Panc1 (cell line): Measurements from ENCODE around the gene OR52M1. TPM values are rescaled to one million over a fixed set of nuclear protein-coding genes. Genes with fewer than 3 reads are reported as not detected.

ENCODE experiments used
- ATAC-seq: fragments of 200-7000 bp; cut with Tn5 transposase; 2 replicates; pipeline ENCODE4 v1.9.1; 2020; ENCODE audit warnings: mild to moderate bottlenecking, moderate library complexity
- BruUV-seq: library from RNA; stranded (reverse); fragments of 400-500 nt; replicated peaks from 2 replicates; lab custom pipeline; 2021; lab: Mats Ljungman, UMichigan
- CTCF ChIA-PET: fragments of 300-600 bp; sonication (Branson Sonifier 250); formaldehyde crosslinking; loops from one replicate; lab custom pipeline; 2022; ENCODE audit warnings: antibody characterized with exemption; lab: Charles Lee
- POLR2A ChIA-PET: fragments of 300-600 bp; sonication (Branson Sonifier 250); formaldehyde crosslinking; loops from one replicate; lab custom pipeline; 2022; ENCODE audit warnings: antibody characterized with exemption; lab: Charles Lee
- DNase-seq: peaks from one replicate; pipeline ENCODE4 v3.0.0-alpha.2; 2010; ENCODE audit warnings: low read depth, low spot score
- H3K27ac ChIP-seq: 2 replicates; pipeline ENCODE4 v1.5.1; 2011; ENCODE audit warnings: mild to moderate bottlenecking, low read length, inconsistent platforms
- H3K27me3 ChIP-seq: fragments of 200-500 bp; sonication (Bioruptor generic); 2 replicates; pipeline ENCODE4 v1.6.0; 2014; ENCODE audit warnings: low read length, inconsistent platforms; ENCODE audit not compliant: control insufficient read depth, insufficient read depth
- H3K36me3 ChIP-seq: fragments of 200-500 bp; sonication (Bioruptor generic); 2 replicates; pipeline ENCODE4 v1.5.1; 2014; ENCODE audit warnings: inconsistent platforms, mild to moderate bottlenecking, low read length, moderate library complexity; ENCODE audit not compliant: control insufficient read depth, insufficient read depth
- H3K4me1 ChIP-seq: 2 replicates; pipeline ENCODE4 v1.5.1; 2011; ENCODE audit warnings: inconsistent platforms, mild to moderate bottlenecking, low read length, moderate library complexity; ENCODE audit not compliant: control insufficient read depth, insufficient read depth
- H3K4me3 ChIP-seq, 2 experiments: 2 replicates each; pipeline ENCODE4 v1.5.1; 2011 to 2012; ENCODE audit warnings: low read depth in 2 of 2, low read length in 2 of 2, mild to moderate bottlenecking in 2 of 2, inconsistent platforms in 1 of 2, moderate library complexity in 1 of 2
- H3K9me3 ChIP-seq: fragments of 200-500 bp; sonication (Bioruptor generic); 2 replicates; pipeline ENCODE4 v1.5.1; 2014; ENCODE audit warnings: low read depth, mild to moderate bottlenecking, inconsistent platforms, low read length, moderate library complexity; ENCODE audit not compliant: control insufficient read depth, insufficient read depth
- CTCF ChIP-seq: fragments of 450-650 bp; IDR thresholded peaks from 2 replicates; pipeline ENCODE4 v1.5.1; 2017; ENCODE audit warnings: mild to moderate bottlenecking
- POLR2AphosphoS5 ChIP-seq: IDR thresholded peaks from 2 replicates; pipeline ENCODE4 v1.6.1; 2012; ENCODE audit warnings: mild to moderate bottlenecking, low read depth, low read length, moderate library complexity
- REST ChIP-seq, 2 experiments: IDR thresholded peaks; 2 replicates each; pipeline ENCODE4 v1.6.1; 2011 to 2012; ENCODE audit warnings: low read depth in 2 of 2, control low read depth in 1 of 2, low read length in 1 of 2, mild to moderate bottlenecking in 1 of 2, moderate library complexity in 1 of 2; ENCODE audit not compliant: insufficient read depth in 1 of 2
- SIN3A ChIP-seq: IDR thresholded peaks from 2 replicates; pipeline ENCODE4 v1.6.1; 2012; ENCODE audit warnings: low read depth, mild to moderate bottlenecking, low read length, moderate library complexity, borderline replicate concordance; ENCODE audit not compliant: insufficient read depth
- TCF7L2 ChIP-seq: IDR thresholded peaks from 2 replicates; pipeline ENCODE4 v1.6.1; 2011; ENCODE audit warnings: mild to moderate bottlenecking, low read depth, low read length, inconsistent platforms
- in situ Hi-C: cut with HindIII; loops from 2 replicates; pipeline ENCODE4 v1.10.0; 2016; ENCODE audit warnings: low sequenced_read_pairs, low pct_unique_long_range_greater_than_20kb
- intact Hi-C: fragments of 100-400 bp; cut with micrococcal nuclease; formaldehyde crosslinking; loops from one replicate; pipeline ENCODE4 v1.10.0; 2022; ENCODE audit not compliant: unreplicated experiment
- total RNA-seq: library from RNA; stranded (reverse); gene quantifications from one replicate; pipeline ENCODE4 v1.2.1, GENCODE V29; 2021; ENCODE audit not compliant: unreplicated experiment

OR52M1 gene
- total RNA-seq, 1 experiment from 2014 or later, result not detected

GRCh38 chr11:4495986-4496385 is 49.0 kb upstream of the OR52M1 start:
- no TSS peak for BruUV-seq
- Histone ChIP-seq H3K9me3 (no peaks in the 10 kb centered on the region), H3K27me3 (peaks cover 21% of the 10 kb centered on the region), H3K4me1 (no peaks in the 10 kb centered on the region), H3K36me3 (no peaks in the 10 kb centered on the region), H3K4me3 (no peak overlapping the region), H3K27ac (no peak overlapping the region)
- in situ Hi-C loops, result no loop called here
- intact Hi-C loops, result no loop called here
- TF ChIP-seq TCF7L2, result no peak
- TF ChIP-seq CTCF, result no peak
- no peak for TF ChIP-seq REST (IDR thresholded peaks at IDR 0.05; ENCODE audit: insufficient read depth in 1 of 2, low read depth in 2 of 2, low read length in 1 of 2)
- TF ChIP-seq POLR2AphosphoS5, result no peak
- no peak for ATAC-seq
- POLR2A ChIA-PET, result no interaction called here
- DNase-seq, result no peak
- CTCF ChIA-PET, result no interaction called here

- H3K36me3 ChIP-seq, result no peaks in the 10 kb centered on the region
- no peak overlapping the region for H3K4me3 ChIP-seq
- no peaks in the 10 kb centered on the region for H3K4me1 ChIP-seq
- intact Hi-C loops, result no loop called here
- no peaks in the 10 kb centered on the region for H3K9me3 ChIP-seq
- in situ Hi-C loops, result no loop called here
- DNase-seq, result no peak
- ChIA-PET CTCF (no interaction called here), POLR2A (no interaction called here)
- ATAC-seq, result no peak
- TF ChIP-seq POLR2AphosphoS5 (no peak), CTCF (no peak), TCF7L2 (no peak), SIN3A (no peak), REST (IDR thresholded peaks at IDR 0.05; ENCODE audit: insufficient read depth in 1 of 2, low read depth in 2 of 2, low read length in 1 of 2) (no peak)
- no TSS peak for BruUV-seq
- H3K27me3 ChIP-seq, result peaks cover 24% of the 10 kb centered on the region
- no peak overlapping the region for H3K27ac ChIP-seq
Observed at GRCh38 chr11:4496557-4497248, 48.3 kb upstream of the OR52M1 start.
